Urinary bladder (tissue), 4 donors: ENCODE measurements around the gene FITM1. TPM values are rescaled to one million over a fixed set of nuclear protein-coding genes. Genes with fewer than 3 reads are reported as not detected.

ENCODE experiments used
- DNase-seq: peaks from one replicate; pipeline ENCODE4 v3.0.0-alpha.2; 2015; ENCODE audit errors: extremely low spot score
- H3K27ac ChIP-seq: one replicate; pipeline ENCODE4 v1.5.1; 2013; ENCODE audit warnings: low read depth, mild to moderate bottlenecking, moderate library complexity
- H3K36me3 ChIP-seq: one replicate; pipeline ENCODE4 v1.6.1; 2013; ENCODE audit warnings: mild to moderate bottlenecking, moderate library complexity; ENCODE audit not compliant: insufficient read depth
- H3K4me1 ChIP-seq: one replicate; pipeline ENCODE4 v1.6.1; 2013; ENCODE audit warnings: mild to moderate bottlenecking, moderate library complexity; ENCODE audit not compliant: insufficient read depth
- H3K4me3 ChIP-seq: one replicate; pipeline ENCODE4 v1.5.1; 2013; ENCODE audit warnings: low read depth, low read length
- WGBS: extraction: QIAGEN DNeasy Blood & Tissue Kit; methylation state at CpG from one replicate; pipeline ENCODE4 v1.1.7; 2013; 5-methylcytosine and 5-hydroxymethylcytosine counted together
- polyA plus RNA-seq: library from polyadenylated mRNA; stranded (reverse); fragments of 200-250 nt; gene quantifications from one replicate; pipeline ENCODE4 v1.2.3, GENCODE V29; 2013
- total RNA-seq: library from RNA; depleted of rRNA; stranded (reverse); fragments of >200 nt; gene quantifications from one replicate; pipeline ENCODE4 v1.2.3, GENCODE V29; 2014
- donor health status: healthy with polysubstance abuse.
- donor health status: healthy.

Gene FITM1
- total RNA-seq (4.2 TPM), polyA plus RNA-seq (0.81 TPM)

- Histone ChIP-seq H3K27ac (no peak within 1 kb of the TSS), H3K4me1 (no peaks in the 10 kb centered on the region), H3K4me3 (no peak within 1 kb of the TSS), H3K36me3 (no peaks in the 10 kb centered on the region)
- no peak for DNase-seq
- WGBS, result 90% methylated on average over 5 of the region's 5 CpGs
These were observed at the start of gene FITM1 for GRCh38 chr14:24130380-24130716. TSS of gene FITM1 (plus strand) at chr14:24130659. CDS start at chr14:24131564, 905 bp downstream.

GRCh38 chr14:24080888-24081738 is 49.3 kb upstream of the FITM1 start:
- Histone ChIP-seq H3K4me1 (no peaks in the 10 kb centered on the region), H3K4me3 (peak overlapping the region; percentile 57), H3K27ac (no peak overlapping the region), H3K36me3 (no peaks in the 10 kb centered on the region)
- peak; percentile 17 for DNase-seq
- WGBS, result under 1% methylated on average over 74 of the region's 74 CpGs

GRCh38 chr14:24081739-24082211 is 48.7 kb upstream of the FITM1 start:
- Histone ChIP-seq H3K36me3 (no peaks in the 10 kb centered on the region), H3K27ac (no peak overlapping the region), H3K4me3 (peak overlapping the region; percentile 57), H3K4me1 (no peaks in the 10 kb centered on the region)
- no peak for DNase-seq
- WGBS, result 23% methylated on average over 26 of the region's 26 CpGs

- DNase-seq, result no peak
- Histone ChIP-seq H3K4me3 (no peak overlapping the region), H3K36me3 (no peaks in the 10 kb centered on the region), H3K4me1 (no peaks in the 10 kb centered on the region), H3K27ac (no peak overlapping the region)
- WGBS, result 95% methylated on average over 5 of the region's 5 CpGs
These were observed 47.9 kb upstream of the FITM1 start for GRCh38 chr14:24082411-24083080.

GRCh38 chr14:24083462-24083861 is 47.0 kb upstream of the FITM1 start:
- no peaks in the 10 kb centered on the region for H3K36me3 ChIP-seq
- no peak for DNase-seq
- no peak overlapping the region for H3K27ac ChIP-seq
- H3K4me1 ChIP-seq, result no peaks in the 10 kb centered on the region
- no peak overlapping the region for H3K4me3 ChIP-seq
- WGBS, result 92% methylated on average over 3 of the region's 3 CpGs

GRCh38 chr14:24084440-24084839 is 46.0 kb upstream of the FITM1 start:
- Histone ChIP-seq H3K27ac (no peak overlapping the region), H3K4me1 (no peaks in the 10 kb centered on the region), H3K36me3 (no peaks in the 10 kb centered on the region), H3K4me3 (no peak overlapping the region)
- DNase-seq, result no peak
- 95% methylated on average over 2 of the region's 2 CpGs for WGBS

- Histone ChIP-seq H3K4me1 (no peaks in the 10 kb centered on the region), H3K4me3 (no peak overlapping the region), H3K36me3 (no peaks in the 10 kb centered on the region), H3K27ac (no peak overlapping the region)
- no peak for DNase-seq
- 92% methylated on average over 3 of the region's 3 CpGs for WGBS
These were observed 45.2 kb upstream of the FITM1 start for GRCh38 chr14:24085215-24085614.

- no peak overlapping the region for H3K27ac ChIP-seq
- no peak for DNase-seq
- H3K4me1 ChIP-seq, result no peaks in the 10 kb centered on the region
- no peak overlapping the region for H3K4me3 ChIP-seq
- H3K36me3 ChIP-seq, result no peaks in the 10 kb centered on the region
- 69% methylated on average over 3 of the region's 3 CpGs for WGBS
These were observed 44.1 kb upstream of the FITM1 start for GRCh38 chr14:24086193-24086955.

- no peak for DNase-seq
- H3K4me1 ChIP-seq, result no peaks in the 10 kb centered on the region
- WGBS, result 92% methylated on average over 1 of the region's 1 CpG
- H3K36me3 ChIP-seq, result no peaks in the 10 kb centered on the region
- no peak overlapping the region for H3K4me3 ChIP-seq
- no peak overlapping the region for H3K27ac ChIP-seq
These were observed 43.5 kb upstream of the FITM1 start for GRCh38 chr14:24087004-24087403.

- H3K27ac ChIP-seq, result no peak overlapping the region
- H3K4me3 ChIP-seq, result no peak overlapping the region
- no peaks in the 10 kb centered on the region for H3K36me3 ChIP-seq
- WGBS, result 88% methylated on average over 2 of the region's 2 CpGs
- no peak for DNase-seq
- no peaks in the 10 kb centered on the region for H3K4me1 ChIP-seq
These were observed 42.4 kb upstream of the FITM1 start for GRCh38 chr14:24088095-24088494.

- no peaks in the 10 kb centered on the region for H3K4me1 ChIP-seq
- no peak overlapping the region for H3K4me3 ChIP-seq
- DNase-seq, result no peak
- WGBS, result 79% methylated on average over 6 of the region's 6 CpGs
- no peaks in the 10 kb centered on the region for H3K36me3 ChIP-seq
- no peak overlapping the region for H3K27ac ChIP-seq
These were observed 40.6 kb upstream of the FITM1 start for GRCh38 chr14:24089890-24090289.

GRCh38 chr14:24092110-24092504 is 38.4 kb upstream of the FITM1 start:
- H3K27ac ChIP-seq, result no peak overlapping the region
- no peak for DNase-seq
- no peaks in the 10 kb centered on the region for H3K36me3 ChIP-seq

GRCh38 chr14:24092505-24093206 is 37.8 kb upstream of the FITM1 start:
- no peaks in the 10 kb centered on the region for H3K36me3 ChIP-seq
- no peak for DNase-seq
- no peak overlapping the region for H3K4me3 ChIP-seq
- 74% methylated on average over 4 of the region's 4 CpGs for WGBS
- H3K27ac ChIP-seq, result no peak overlapping the region
- H3K4me1 ChIP-seq, result no peaks in the 10 kb centered on the region

More at GRCh38 chr14:24092110-24092504, 38.4 kb upstream of the FITM1 start:
- no peak overlapping the region for H3K4me3 ChIP-seq
- H3K4me1 ChIP-seq, result no peaks in the 10 kb centered on the region
